Panc1 (cell line): ENCODE data around the gene KCNK15. TPM values are rescaled to one million over a fixed set of nuclear protein-coding genes. Genes with fewer than 3 reads are reported as not detected.

Source experiments
- ATAC-seq: fragments of 200-7000 bp; cut with Tn5 transposase; 2 replicates; pipeline ENCODE4 v1.9.1; 2020; ENCODE audit warnings: mild to moderate bottlenecking, moderate library complexity
- BruUV-seq: library from RNA; stranded (reverse); fragments of 400-500 nt; replicated peaks from 2 replicates; lab custom pipeline; 2021; lab: Mats Ljungman, UMichigan
- CTCF ChIA-PET: fragments of 300-600 bp; sonication (Branson Sonifier 250); formaldehyde crosslinking; loops from one replicate; lab custom pipeline; 2022; ENCODE audit warnings: antibody characterized with exemption; lab: Charles Lee
- POLR2A ChIA-PET: fragments of 300-600 bp; sonication (Branson Sonifier 250); formaldehyde crosslinking; loops from one replicate; lab custom pipeline; 2022; ENCODE audit warnings: antibody characterized with exemption; lab: Charles Lee
- DNase-seq: peaks from one replicate; pipeline ENCODE4 v3.0.0-alpha.2; 2010; ENCODE audit warnings: low read depth, low spot score
- H3K27ac ChIP-seq: 2 replicates; pipeline ENCODE4 v1.5.1; 2011; ENCODE audit warnings: mild to moderate bottlenecking, low read length, inconsistent platforms
- H3K27me3 ChIP-seq: fragments of 200-500 bp; sonication (Bioruptor generic); 2 replicates; pipeline ENCODE4 v1.6.0; 2014; ENCODE audit warnings: low read length, inconsistent platforms; ENCODE audit not compliant: control insufficient read depth, insufficient read depth
- H3K36me3 ChIP-seq: fragments of 200-500 bp; sonication (Bioruptor generic); 2 replicates; pipeline ENCODE4 v1.5.1; 2014; ENCODE audit warnings: inconsistent platforms, mild to moderate bottlenecking, low read length, moderate library complexity; ENCODE audit not compliant: control insufficient read depth, insufficient read depth
- H3K4me1 ChIP-seq: 2 replicates; pipeline ENCODE4 v1.5.1; 2011; ENCODE audit warnings: inconsistent platforms, mild to moderate bottlenecking, low read length, moderate library complexity; ENCODE audit not compliant: control insufficient read depth, insufficient read depth
- H3K4me3 ChIP-seq, 2 experiments: 2 replicates each; pipeline ENCODE4 v1.5.1; 2011 to 2012; ENCODE audit warnings: low read depth in 2 of 2, low read length in 2 of 2, mild to moderate bottlenecking in 2 of 2, inconsistent platforms in 1 of 2, moderate library complexity in 1 of 2
- H3K9me3 ChIP-seq: fragments of 200-500 bp; sonication (Bioruptor generic); 2 replicates; pipeline ENCODE4 v1.5.1; 2014; ENCODE audit warnings: low read depth, mild to moderate bottlenecking, inconsistent platforms, low read length, moderate library complexity; ENCODE audit not compliant: control insufficient read depth, insufficient read depth
- POLR2AphosphoS5 ChIP-seq: IDR thresholded peaks from 2 replicates; pipeline ENCODE4 v1.6.1; 2012; ENCODE audit warnings: mild to moderate bottlenecking, low read depth, low read length, moderate library complexity
- SIN3A ChIP-seq: IDR thresholded peaks from 2 replicates; pipeline ENCODE4 v1.6.1; 2012; ENCODE audit warnings: low read depth, mild to moderate bottlenecking, low read length, moderate library complexity, borderline replicate concordance; ENCODE audit not compliant: insufficient read depth
- TCF7L2 ChIP-seq: IDR thresholded peaks from 2 replicates; pipeline ENCODE4 v1.6.1; 2011; ENCODE audit warnings: mild to moderate bottlenecking, low read depth, low read length, inconsistent platforms
- in situ Hi-C: cut with HindIII; loops from 2 replicates; pipeline ENCODE4 v1.10.0; 2016; ENCODE audit warnings: low sequenced_read_pairs, low pct_unique_long_range_greater_than_20kb
- intact Hi-C: fragments of 100-400 bp; cut with micrococcal nuclease; formaldehyde crosslinking; loops from one replicate; pipeline ENCODE4 v1.10.0; 2022; ENCODE audit not compliant: unreplicated experiment
- total RNA-seq: library from RNA; stranded (reverse); gene quantifications from one replicate; pipeline ENCODE4 v1.2.1, GENCODE V29; 2021; ENCODE audit not compliant: unreplicated experiment
- TF ChIP-seq, protein P1 (sequence below): fragments of 450-650 bp; IDR thresholded peaks from 2 replicates; pipeline ENCODE4 v1.5.1; 2017; ENCODE audit warnings: mild to moderate bottlenecking
- TF ChIP-seq, protein P2 (sequence below), 2 experiments: IDR thresholded peaks; 2 replicates each; pipeline ENCODE4 v1.6.1; 2011 to 2012; ENCODE audit warnings: low read depth in 2 of 2, control low read depth in 1 of 2, low read length in 1 of 2, mild to moderate bottlenecking in 1 of 2, moderate library complexity in 1 of 2; ENCODE audit not compliant: insufficient read depth in 1 of 2

Gene KCNK15
- total RNA-seq, 1 experiment from 2014 or later = 7.4 TPM

DNA sequence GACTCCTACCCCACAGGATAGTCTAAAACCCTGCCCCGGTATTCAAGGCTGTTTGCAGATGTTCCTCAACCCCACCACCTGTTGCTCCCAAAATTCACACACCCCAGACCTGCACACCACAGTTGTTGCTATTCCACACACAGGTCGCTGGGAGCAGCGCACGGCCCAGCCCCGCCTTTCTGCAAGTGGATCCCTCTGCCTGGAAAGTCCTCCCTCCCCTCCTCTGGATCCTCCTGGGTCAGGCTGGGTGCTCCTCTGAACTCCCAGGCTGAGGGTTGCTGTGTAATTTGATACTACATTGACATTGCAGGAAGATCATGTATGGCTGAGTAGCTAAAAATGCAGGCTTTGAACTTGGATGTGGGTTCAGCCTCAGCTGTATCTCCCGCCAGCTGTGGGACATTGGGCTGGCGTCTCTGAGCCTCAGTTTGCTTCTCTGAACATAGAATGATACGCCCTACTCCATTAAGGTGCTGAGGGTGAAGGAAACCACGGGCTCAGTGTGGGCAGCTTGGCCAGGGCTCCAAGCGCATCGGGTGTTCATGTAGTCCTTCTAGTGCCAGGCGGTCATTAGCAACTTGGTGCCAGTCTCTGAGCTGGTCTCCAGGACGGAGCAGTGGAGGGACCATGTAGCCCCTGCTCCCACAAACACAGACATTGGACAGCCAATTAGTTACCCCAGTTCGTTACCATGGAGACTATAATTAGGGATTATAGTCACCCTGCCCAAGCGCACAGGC is 44.4 kb upstream of the KCNK15 start:
- POLR2A ChIA-PET = interaction anchor here (0.9 kb wide), 1 partner anchor 42 kb away, joined by 4 read pairs; no protein-coding TSS in a partner anchor
- DNase-seq (no peak), ATAC-seq (peak; percentile 36)
- H3K4me3 ChIP-seq = no peak overlapping the region
- H3K4me1 ChIP-seq = peaks cover 43% of the 10 kb centered on the region
- in situ Hi-C loops (no loop called here), intact Hi-C loops (no loop called here)
- H3K27ac ChIP-seq = peak overlapping the region; percentile 70
- no peaks in the 10 kb centered on the region; the same call in 1 of the 2 replicates for H3K9me3 ChIP-seq
- CTCF ChIA-PET = interaction anchor here (1.0 kb wide), 1 partner anchor 611 kb away, joined by 4 read pairs; no protein-coding TSS in a partner anchor
- no peak for TF ChIP-seq TCF7L2
- TF ChIP-seq, protein P1, sequence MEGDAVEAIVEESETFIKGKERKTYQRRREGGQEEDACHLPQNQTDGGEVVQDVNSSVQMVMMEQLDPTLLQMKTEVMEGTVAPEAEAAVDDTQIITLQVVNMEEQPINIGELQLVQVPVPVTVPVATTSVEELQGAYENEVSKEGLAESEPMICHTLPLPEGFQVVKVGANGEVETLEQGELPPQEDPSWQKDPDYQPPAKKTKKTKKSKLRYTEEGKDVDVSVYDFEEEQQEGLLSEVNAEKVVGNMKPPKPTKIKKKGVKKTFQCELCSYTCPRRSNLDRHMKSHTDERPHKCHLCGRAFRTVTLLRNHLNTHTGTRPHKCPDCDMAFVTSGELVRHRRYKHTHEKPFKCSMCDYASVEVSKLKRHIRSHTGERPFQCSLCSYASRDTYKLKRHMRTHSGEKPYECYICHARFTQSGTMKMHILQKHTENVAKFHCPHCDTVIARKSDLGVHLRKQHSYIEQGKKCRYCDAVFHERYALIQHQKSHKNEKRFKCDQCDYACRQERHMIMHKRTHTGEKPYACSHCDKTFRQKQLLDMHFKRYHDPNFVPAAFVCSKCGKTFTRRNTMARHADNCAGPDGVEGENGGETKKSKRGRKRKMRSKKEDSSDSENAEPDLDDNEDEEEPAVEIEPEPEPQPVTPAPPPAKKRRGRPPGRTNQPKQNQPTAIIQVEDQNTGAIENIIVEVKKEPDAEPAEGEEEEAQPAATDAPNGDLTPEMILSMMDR = no peak
- no peak for TF ChIP-seq POLR2AphosphoS5
- TF ChIP-seq, protein P2, sequence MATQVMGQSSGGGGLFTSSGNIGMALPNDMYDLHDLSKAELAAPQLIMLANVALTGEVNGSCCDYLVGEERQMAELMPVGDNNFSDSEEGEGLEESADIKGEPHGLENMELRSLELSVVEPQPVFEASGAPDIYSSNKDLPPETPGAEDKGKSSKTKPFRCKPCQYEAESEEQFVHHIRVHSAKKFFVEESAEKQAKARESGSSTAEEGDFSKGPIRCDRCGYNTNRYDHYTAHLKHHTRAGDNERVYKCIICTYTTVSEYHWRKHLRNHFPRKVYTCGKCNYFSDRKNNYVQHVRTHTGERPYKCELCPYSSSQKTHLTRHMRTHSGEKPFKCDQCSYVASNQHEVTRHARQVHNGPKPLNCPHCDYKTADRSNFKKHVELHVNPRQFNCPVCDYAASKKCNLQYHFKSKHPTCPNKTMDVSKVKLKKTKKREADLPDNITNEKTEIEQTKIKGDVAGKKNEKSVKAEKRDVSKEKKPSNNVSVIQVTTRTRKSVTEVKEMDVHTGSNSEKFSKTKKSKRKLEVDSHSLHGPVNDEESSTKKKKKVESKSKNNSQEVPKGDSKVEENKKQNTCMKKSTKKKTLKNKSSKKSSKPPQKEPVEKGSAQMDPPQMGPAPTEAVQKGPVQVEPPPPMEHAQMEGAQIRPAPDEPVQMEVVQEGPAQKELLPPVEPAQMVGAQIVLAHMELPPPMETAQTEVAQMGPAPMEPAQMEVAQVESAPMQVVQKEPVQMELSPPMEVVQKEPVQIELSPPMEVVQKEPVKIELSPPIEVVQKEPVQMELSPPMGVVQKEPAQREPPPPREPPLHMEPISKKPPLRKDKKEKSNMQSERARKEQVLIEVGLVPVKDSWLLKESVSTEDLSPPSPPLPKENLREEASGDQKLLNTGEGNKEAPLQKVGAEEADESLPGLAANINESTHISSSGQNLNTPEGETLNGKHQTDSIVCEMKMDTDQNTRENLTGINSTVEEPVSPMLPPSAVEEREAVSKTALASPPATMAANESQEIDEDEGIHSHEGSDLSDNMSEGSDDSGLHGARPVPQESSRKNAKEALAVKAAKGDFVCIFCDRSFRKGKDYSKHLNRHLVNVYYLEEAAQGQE (IDR thresholded peaks at IDR 0.05; ENCODE audit: insufficient read depth in 1 of 2, low read depth in 2 of 2, low read length in 1 of 2) = no peak
- TF ChIP-seq SIN3A = no peak
- H3K36me3 ChIP-seq = no peaks in the 10 kb centered on the region
- no peaks in the 10 kb centered on the region for H3K27me3 ChIP-seq
- BruUV-seq = no TSS peak

DNA sequence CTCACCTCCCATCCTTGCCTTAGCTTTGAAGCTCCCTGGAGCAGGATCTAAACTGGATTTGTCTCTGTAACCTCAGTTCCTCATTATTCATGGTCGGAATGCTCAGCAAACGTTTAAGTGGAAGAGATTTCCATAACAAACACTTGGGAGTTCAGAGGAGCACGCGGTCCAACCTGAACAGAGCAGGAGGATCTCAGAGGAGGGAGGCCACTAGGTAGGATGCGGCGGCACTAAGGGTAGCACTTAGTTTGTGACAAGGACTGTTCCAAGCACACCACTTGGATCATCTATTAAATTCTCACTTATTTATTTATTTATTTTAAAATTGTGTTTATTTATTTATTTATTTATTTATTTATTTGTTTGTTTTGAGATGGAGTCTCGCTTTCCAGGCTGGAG is 43.8 kb upstream of the KCNK15 start:
- Histone ChIP-seq H3K27me3 (no peaks in the 10 kb centered on the region), H3K27ac (peak overlapping the region; percentile 70; the same call in 1 of the 2 replicates), H3K4me1 (peaks cover 45% of the 10 kb centered on the region), H3K36me3 (no peaks in the 10 kb centered on the region), H3K4me3 (no peak overlapping the region), H3K9me3 (no peaks in the 10 kb centered on the region; the same call in 1 of the 2 replicates)
- intact Hi-C loops = no loop called here
- CTCF ChIA-PET = interaction anchor here (1.0 kb wide), 1 partner anchor 610 kb away, joined by 4 read pairs; no protein-coding TSS in a partner anchor
- BruUV-seq = no TSS peak
- ATAC-seq (no peak), DNase-seq (no peak)
- no peak for TF ChIP-seq SIN3A
- no peak for TF ChIP-seq TCF7L2
- TF ChIP-seq, protein P2 (IDR thresholded peaks at IDR 0.05; ENCODE audit: insufficient read depth in 1 of 2, low read depth in 2 of 2, low read length in 1 of 2) = no peak
- TF ChIP-seq POLR2AphosphoS5 = no peak
- TF ChIP-seq, protein P1 = no peak
- in situ Hi-C loops = no loop called here
- POLR2A ChIA-PET = interaction anchor here (0.9 kb wide), 1 partner anchor 41 kb away, joined by 4 read pairs; no protein-coding TSS in a partner anchor
